ENCODE data around the gene U2SURP. TPM values are rescaled to one million over a fixed set of nuclear protein-coding genes. Genes with fewer than 3 reads are reported as not detected.
"Not testable (repeated sequence)": the region's sequence is repeated elsewhere in the genome, so short reads cannot be mapped to it uniquely, and the experiment has no call there.

U2SURP gene
- polyA plus RNA-seq, 4 donors: 127 to 172 (median 156) TPM

GRCh38 chr3:143004823-143005222 is 3.5 kb downstream of the U2SURP start:
- no peak for DNase-seq (ENCODE audit: low read depth in 4 of 4, low spot score in 3 of 4)

GRCh38 chr3:143010024-143010423 is 8.7 kb downstream of the U2SURP start:
- DNase-seq (ENCODE audit: low read depth in 4 of 4, low spot score in 3 of 4): no peak

DNA sequence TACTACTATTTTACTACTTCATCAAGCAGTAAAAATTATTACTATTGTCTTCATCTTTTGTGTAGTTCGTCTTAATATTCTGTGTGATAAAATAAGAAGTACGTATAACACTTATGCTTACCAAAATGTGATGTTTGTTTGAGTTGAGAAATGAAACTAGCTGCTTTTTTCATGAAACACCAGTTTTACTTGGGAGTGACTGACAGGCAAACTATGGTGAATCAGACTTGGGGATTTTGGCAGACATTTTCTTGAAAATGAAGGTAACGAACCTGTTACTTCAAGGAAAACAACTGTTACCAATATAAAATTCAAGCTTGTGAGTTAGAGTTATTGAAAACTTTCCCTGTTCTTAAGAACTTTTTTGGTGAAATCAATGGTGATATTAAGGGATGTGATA is 10.3 kb downstream of the U2SURP start:
- no peak for DNase-seq (ENCODE audit: low read depth in 4 of 4, low spot score in 3 of 4)

DNA sequence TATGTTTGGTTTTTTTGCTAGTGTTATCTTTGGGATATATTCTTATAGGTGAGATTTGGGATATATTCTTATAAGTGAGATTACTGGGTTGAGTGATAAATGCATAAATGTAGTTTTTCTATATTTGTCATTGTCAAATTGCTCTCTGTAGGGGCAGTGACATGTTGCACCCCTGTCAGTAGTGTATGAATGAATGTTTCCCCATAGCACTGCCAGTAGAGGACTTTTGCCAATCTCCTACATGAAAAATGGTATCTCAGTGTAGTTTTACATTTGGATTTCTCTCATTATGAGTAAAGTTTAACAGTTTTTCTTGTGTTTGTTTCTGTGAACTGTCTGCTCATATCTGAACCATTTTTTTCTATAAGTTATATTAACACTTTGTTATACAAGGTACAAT is 13.6 kb downstream of the U2SURP start:
- no peak for DNase-seq (ENCODE audit: low read depth in 4 of 4, low spot score in 3 of 4)

GRCh38 chr3:143016321-143016972 is 15.1 kb downstream of the U2SURP start:
- no peak for DNase-seq (ENCODE audit: low read depth in 4 of 4, low spot score in 3 of 4)

GRCh38 chr3:143024351-143024960 is 23.1 kb downstream of the U2SURP start:
- no peak for DNase-seq (ENCODE audit: low read depth in 4 of 4, low spot score in 3 of 4)

- no peak for DNase-seq (ENCODE audit: low read depth in 4 of 4, low spot score in 3 of 4)
These were observed 30.0 kb downstream of the U2SURP start for GRCh38 chr3:143031327-143031726.

- not testable (repeated sequence) for DNase-seq (ENCODE audit: low read depth in 4 of 4, low spot score in 3 of 4)
These were observed 30.5 kb downstream of the U2SURP start for GRCh38 chr3:143031796-143032387.

GRCh38 chr3:143035466-143036211 is 34.3 kb downstream of the U2SURP start:
- DNase-seq (ENCODE audit: low read depth in 4 of 4, low spot score in 3 of 4): no peak

GRCh38 chr3:143036557-143036956 is 35.2 kb downstream of the U2SURP start:
- no peak for DNase-seq (ENCODE audit: low read depth in 4 of 4, low spot score in 3 of 4)

DNA sequence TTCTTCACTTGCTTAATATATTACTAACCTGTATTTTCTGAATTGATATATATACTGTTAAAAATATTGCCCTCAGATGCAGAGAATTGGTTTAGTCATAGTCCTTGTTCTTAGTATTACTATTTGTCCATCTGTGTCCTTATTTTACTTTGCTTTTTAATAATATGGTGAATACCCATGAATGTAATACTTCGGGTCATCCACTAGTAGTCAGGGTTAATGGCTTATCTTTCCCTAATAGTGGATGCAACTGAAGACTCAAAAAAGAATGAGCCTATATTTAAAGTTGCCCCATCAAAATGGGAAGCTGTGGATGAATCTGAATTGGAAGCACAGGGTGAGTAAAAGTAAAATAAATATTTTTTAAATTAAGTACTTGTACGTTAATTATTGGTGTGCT is 36.5 kb downstream of the U2SURP start:
- no peak for DNase-seq (ENCODE audit: low read depth in 4 of 4, low spot score in 3 of 4)

- no peak for DNase-seq (ENCODE audit: low read depth in 4 of 4, low spot score in 3 of 4)
These were observed 39.0 kb downstream of the U2SURP start for GRCh38 chr3:143040261-143040879.

DNA sequence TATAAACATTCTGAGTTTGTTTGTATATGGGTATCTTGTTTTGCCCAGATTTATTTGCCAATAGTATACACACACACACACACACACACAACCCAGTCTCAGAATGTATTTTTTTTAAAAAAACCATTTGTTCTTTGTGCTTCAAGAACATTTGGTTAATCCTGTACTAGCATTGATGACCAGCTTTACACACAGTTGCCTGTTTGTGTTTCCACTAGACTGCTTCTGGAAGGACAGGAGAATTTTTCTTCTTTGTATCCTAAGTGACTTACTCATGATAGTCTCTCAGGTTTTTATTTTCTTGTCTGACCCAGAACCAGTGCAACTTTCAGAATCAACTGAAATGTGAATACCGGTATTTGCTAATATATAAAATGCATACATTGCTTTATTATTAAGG is 40.5 kb downstream of the U2SURP start:
- DNase-seq (ENCODE audit: low read depth in 4 of 4, low spot score in 3 of 4): no peak

GRCh38 chr3:143045639-143046038 is 44.3 kb downstream of the U2SURP start:
- DNase-seq (ENCODE audit: low read depth in 4 of 4, low spot score in 3 of 4): no peak

GRCh38 chr3:143046075-143046474 is 44.7 kb downstream of the U2SURP start:
- DNase-seq (ENCODE audit: low read depth in 4 of 4, low spot score in 3 of 4): not testable (repeated sequence)

DNA sequence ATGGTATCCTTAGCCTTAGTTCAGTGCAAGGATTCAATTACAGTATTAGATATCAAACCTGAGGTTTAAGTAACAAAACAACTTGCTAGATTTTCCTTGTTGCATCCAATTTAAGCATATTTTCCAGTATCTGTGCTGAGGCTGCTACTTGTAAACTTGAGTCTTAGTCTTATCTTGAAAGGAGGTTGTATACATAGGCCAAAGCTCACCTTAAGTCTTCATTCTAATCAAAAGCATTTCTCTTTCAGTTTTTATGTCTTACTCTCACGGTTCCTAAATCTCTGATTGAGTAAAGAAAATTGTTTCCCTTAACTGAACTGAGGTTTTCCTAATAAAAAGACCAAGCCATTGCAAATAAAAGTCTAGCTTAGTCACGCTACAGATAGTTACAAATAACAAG is 52.6 kb downstream of the U2SURP start:
- no peak for DNase-seq (ENCODE audit: low read depth in 4 of 4, low spot score in 3 of 4)

GRCh38 chr3:143056372-143056771 is 55.0 kb downstream of the U2SURP start:
- DNase-seq (ENCODE audit: low read depth in 4 of 4, low spot score in 3 of 4): no peak

DNA sequence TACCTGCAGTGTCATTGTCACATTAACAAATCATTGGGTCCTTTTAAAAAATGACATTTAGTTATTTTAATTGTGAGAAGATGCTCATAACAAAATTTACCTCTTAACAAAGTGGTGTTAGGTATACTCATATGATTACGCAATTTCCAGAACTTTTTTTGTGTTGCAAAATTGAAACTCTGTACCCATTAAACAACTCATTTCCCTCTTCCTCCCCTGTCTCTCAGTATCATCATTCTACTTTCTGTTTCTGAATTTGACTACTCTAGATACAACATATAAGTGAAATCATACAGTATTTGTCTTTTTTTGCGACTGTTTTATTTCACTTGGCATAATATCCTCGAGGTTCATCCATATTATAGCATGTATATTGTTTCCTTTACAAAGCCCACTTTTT is 59.5 kb downstream of the U2SURP start:
- no peak for DNase-seq (ENCODE audit: low read depth in 4 of 4, low spot score in 3 of 4)

GRCh38 chr3:143063018-143063417 is 61.6 kb downstream of the U2SURP start:
- no peak for DNase-seq (ENCODE audit: low read depth in 4 of 4, low spot score in 3 of 4)

DNA sequence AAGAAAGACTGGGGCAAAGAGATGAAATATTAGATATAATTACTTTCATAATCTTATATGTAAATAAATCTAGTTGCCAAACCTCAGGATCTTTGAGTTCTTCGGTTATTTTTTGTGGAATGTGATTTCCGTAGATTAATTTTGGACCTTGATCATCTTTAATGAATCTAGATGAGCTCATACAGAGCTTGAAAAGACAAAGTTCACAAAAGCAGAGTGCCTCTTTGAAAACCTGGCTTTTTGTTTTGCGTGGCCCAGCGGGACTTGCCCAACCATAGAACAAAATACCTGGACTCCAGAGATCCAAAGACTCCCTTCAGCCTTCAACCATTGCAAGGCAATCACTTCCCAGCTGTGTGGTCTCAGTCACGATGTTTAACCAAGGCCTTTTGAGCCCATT is 63.4 kb downstream of the U2SURP start:
- DNase-seq (ENCODE audit: low read depth in 4 of 4, low spot score in 3 of 4): no peak

DNA sequence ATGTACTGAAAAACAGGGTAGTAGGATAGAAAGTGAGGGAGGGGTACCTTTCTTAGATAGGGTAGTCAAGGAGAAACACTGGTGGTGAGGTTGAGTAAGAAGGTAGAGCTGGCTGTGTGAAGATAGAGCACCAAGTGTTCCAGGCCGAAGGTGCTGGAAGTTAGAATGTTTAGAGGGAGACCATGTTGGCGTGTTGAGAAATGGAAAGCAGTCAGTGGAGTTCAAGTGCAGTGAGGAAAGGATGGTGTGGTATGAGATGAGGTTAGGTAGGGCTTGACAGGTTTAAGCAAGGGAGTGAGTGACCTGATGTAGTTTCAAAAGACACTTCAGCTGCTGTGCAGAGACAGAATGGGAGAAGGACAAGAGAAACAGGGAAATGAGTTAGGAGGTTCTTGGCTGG is 64.0 kb downstream of the U2SURP start:
- DNase-seq (ENCODE audit: low read depth in 4 of 4, low spot score in 3 of 4): no peak

Measured in left renal pelvis (tissue), 4 donors.